IMR-90 (cell line): Measurements from ENCODE around the gene SLC35F3. TPM values are rescaled to one million over a fixed set of nuclear protein-coding genes. Genes with fewer than 3 reads are reported as not detected.

ENCODE experiments used
- ATAC-seq: fragments of 200-7000 bp; cut with Tn5 transposase; 2 replicates; pipeline ENCODE4 v1.9.1; 2020; ENCODE audit warnings: low read depth, mild to moderate bottlenecking, moderate library complexity
- BruUV-seq: library from RNA; stranded (reverse); fragments of 400-500 nt; replicated peaks from 2 replicates; lab custom pipeline; 2021; lab: Mats Ljungman, UMichigan
- CTCF ChIA-PET: fragments of 300-600 bp; formaldehyde crosslinking; extraction: SDS; loops from one replicate; lab custom pipeline; 2021; ENCODE audit warnings: antibody characterized with exemption; lab: Yijun Ruan, JAX
- POLR2A ChIA-PET: fragments of 300-600 bp; sonication (Branson Sonifier 250); formaldehyde crosslinking; loops from one replicate; lab custom pipeline; 2022; ENCODE audit warnings: antibody characterized with exemption; ENCODE audit not compliant: unreplicated experiment; lab: Charles Lee
- DNase-seq: peaks from one replicate; pipeline ENCODE4 v3.0.0; 2013
- H2AFZ ChIP-seq: replicated peaks from 2 replicates; pipeline ENCODE3; 2013; ENCODE audit warnings: low read length, mild to moderate bottlenecking; ENCODE audit not compliant: poor library complexity
- H2AK5ac ChIP-seq: 2 replicates; pipeline ENCODE4 v1.6.1; 2013; ENCODE audit warnings: low read depth, low read length, inconsistent platforms
- H2AK9ac ChIP-seq: replicated peaks from 2 replicates; pipeline ENCODE3; 2013; ENCODE audit warnings: mild to moderate bottlenecking, low read depth, low read length, moderate library complexity; ENCODE audit not compliant: poor library complexity
- H2BK120ac ChIP-seq: 2 replicates; pipeline ENCODE4 v1.6.1; 2013; ENCODE audit warnings: low read depth, low read length, inconsistent platforms
- H2BK15ac ChIP-seq: 3 replicates; pipeline ENCODE4 v1.6.1; 2013; ENCODE audit warnings: low read depth, low read length, inconsistent platforms
- H2BK20ac ChIP-seq: 2 replicates; pipeline ENCODE4 v1.6.1; 2013; ENCODE audit warnings: low read depth, mild to moderate bottlenecking, inconsistent platforms, low read length, moderate library complexity
- H2BK5ac ChIP-seq: 2 replicates; pipeline ENCODE4 v1.6.1; 2013; ENCODE audit warnings: mild to moderate bottlenecking, low read depth, low read length, inconsistent platforms; ENCODE audit not compliant: poor library complexity, severe bottlenecking
- H3K14ac ChIP-seq: replicated peaks from 2 replicates; pipeline ENCODE4 v1.6.1; 2013; ENCODE audit warnings: low read depth, low read length, inconsistent platforms
- H3K18ac ChIP-seq: 2 replicates; pipeline ENCODE4 v1.6.1; 2013; ENCODE audit warnings: low read depth, low read length, control low read depth
- H3K23ac ChIP-seq: 2 replicates; pipeline ENCODE4 v1.6.1; 2013; ENCODE audit warnings: low read depth, low read length, inconsistent platforms
- H3K27ac ChIP-seq: 2 replicates; pipeline ENCODE4 v1.5.1; 2013; ENCODE audit warnings: mild to moderate bottlenecking, control low read depth, low read length; ENCODE audit not compliant: insufficient read depth
- H3K27me3 ChIP-seq: 2 replicates; pipeline ENCODE4 v1.6.1; 2013; ENCODE audit warnings: low read length; ENCODE audit not compliant: control insufficient read depth, insufficient read depth
- H3K36me3 ChIP-seq: 2 replicates; pipeline ENCODE4 v1.6.1; 2013; ENCODE audit warnings: low read length, mixed read lengths; ENCODE audit not compliant: control insufficient read depth, insufficient read depth
- H3K4ac ChIP-seq: 2 replicates; pipeline ENCODE4 v1.6.1; 2013; ENCODE audit warnings: low read depth, low read length, inconsistent platforms
- H3K4me1 ChIP-seq: 2 replicates; pipeline ENCODE4 v1.6.1; 2013; ENCODE audit warnings: low read length, mixed read lengths; ENCODE audit not compliant: control insufficient read depth, insufficient read depth
- H3K4me2 ChIP-seq: 2 replicates; pipeline ENCODE4 v1.6.1; 2013; ENCODE audit warnings: low read depth, mild to moderate bottlenecking, control low read depth, low read length, moderate library complexity
- H3K4me3 ChIP-seq: 2 replicates; pipeline ENCODE4 v1.5.1; 2013; ENCODE audit warnings: low read depth, mild to moderate bottlenecking, control low read depth, low read length, moderate library complexity; ENCODE audit not compliant: insufficient read depth
- H3K56ac ChIP-seq: 2 replicates; pipeline ENCODE4 v1.6.1; 2013; ENCODE audit warnings: low read length, inconsistent platforms; ENCODE audit not compliant: insufficient read depth; ENCODE audit errors: extremely low read depth
- H3K79me1 ChIP-seq, 2 experiments: 2 replicates each; pipeline ENCODE4 v1.6.1; 2013; ENCODE audit warnings: low read length in 2 of 2, inconsistent platforms in 1 of 2, low read depth in 1 of 2
- H3K9ac ChIP-seq: 2 replicates; pipeline ENCODE4 v1.6.1; 2013; ENCODE audit warnings: low read depth, low read length, control low read depth
- H3K9me1 ChIP-seq: 2 replicates; pipeline ENCODE4 v1.6.1; 2013; ENCODE audit warnings: low read length, inconsistent platforms; ENCODE audit not compliant: insufficient read depth
- H3K9me3 ChIP-seq: 2 replicates; pipeline ENCODE4 v1.6.1; 2013; ENCODE audit warnings: low read length; ENCODE audit not compliant: control insufficient read depth, insufficient read depth
- H4K20me1 ChIP-seq: 2 replicates; pipeline ENCODE4 v1.6.1; 2013; ENCODE audit warnings: low read length, inconsistent platforms; ENCODE audit not compliant: insufficient read depth
- H4K5ac ChIP-seq: 2 replicates; pipeline ENCODE4 v1.6.1; 2013; ENCODE audit warnings: mild to moderate bottlenecking, low read depth, low read length, control low read depth
- H4K8ac ChIP-seq, 2 experiments: 2 replicates each; pipeline ENCODE4 v1.6.1; 2013; ENCODE audit warnings: low read depth in 2 of 2, low read length in 2 of 2, control low read depth in 1 of 2, inconsistent platforms in 1 of 2
- H4K91ac ChIP-seq: 2 replicates; pipeline ENCODE4 v1.6.1; 2013; ENCODE audit warnings: low read depth, low read length, inconsistent platforms; ENCODE audit not compliant: insufficient read depth
- CHD1 ChIP-seq: IDR thresholded peaks from 2 replicates; pipeline ENCODE4 v1.6.1; 2012; ENCODE audit warnings: low read depth, low read length, improper control_type of control experiment
- POLR2A ChIP-seq: IDR thresholded peaks from 2 replicates; pipeline ENCODE4 v1.6.1; 2012; ENCODE audit warnings: mild to moderate bottlenecking, low read depth, low read length
- USF2 ChIP-seq: fragments of 150-350 bp; IDR thresholded peaks from 2 replicates; pipeline ENCODE4 v1.6.1; 2017; ENCODE audit warnings: mild to moderate bottlenecking, antibody characterized with exemption, low read length, low read depth
- WGBS, 2 experiments: methylation state at CpG; one replicate each; pipeline versions ENCODE4 v1.1.5 to v1.1.7; 2013; ENCODE audit warnings: missing lambda C conversion rate in 2 of 2; ENCODE audit not compliant: insufficient read length in 1 of 2; ENCODE audit errors: extremely low coverage in 2 of 2; 5-methylcytosine and 5-hydroxymethylcytosine counted together
- dilution Hi-C: fragments of 300-500 bp; cut with HindIII; formaldehyde crosslinking; loops from one replicate; pipeline ENCODE4 v1.14.3; 2018; ENCODE audit warnings: low sequenced_read_pairs; ENCODE audit not compliant: unreplicated experiment
- in situ Hi-C: fragments of 300-500 bp; cut with MboI; formaldehyde crosslinking; loops from 3 replicates; pipeline ENCODE4 v1.14.3; 2019; ENCODE audit warnings: low sequenced_read_pairs, inconsistent platforms, mixed read lengths
- intact Hi-C: fragments of 100-400 bp; cut with micrococcal nuclease; formaldehyde crosslinking; loops from 2 replicates; pipeline ENCODE4 v1.10.0; 2022
- polyA plus RNA-seq, 3 experiments: library from polyadenylated mRNA; depleted of rRNA; stranded (reverse); fragments of >200 nt; gene quantifications; 2 replicates each; pipeline ENCODE4 v1.2.3, GENCODE V29; 2012; ENCODE audit warnings: low replicate concordance in 1 of 3
- total RNA-seq: library from RNA; depleted of rRNA; stranded (reverse); fragments of >200 nt; gene quantifications from 2 replicates; pipeline ENCODE4 v1.2.3, GENCODE V29; 2012
- TF ChIP-seq, protein P1 (sequence below): fragments of 150-350 bp; IDR thresholded peaks from 2 replicates; pipeline ENCODE4 v1.6.1; 2016; ENCODE audit warnings: low read depth, mild to moderate bottlenecking, low read length, moderate library complexity, borderline replicate concordance

SLC35F3 gene
- total and polyA plus RNA-seq, 2 of the 4 experiments (the other 2 are of a cell fraction), result under 0.01 to 0.17 TPM

GRCh38 chr1:233939451-233939850, 35.0 kb downstream of the SLC35F3 start:
- Histone ChIP-seq H2BK120ac (no peak overlapping the region), H2BK15ac (no peak overlapping the region), H3K4me2 (no peak overlapping the region), H3K4me3 (no peak overlapping the region), H4K5ac (no peak overlapping the region), H2AFZ (no peak overlapping the region), H4K91ac (no peak overlapping the region), H3K56ac (no peak overlapping the region), H3K4ac (no peak overlapping the region), H3K27ac (no peak overlapping the region), H3K9me1 (no peaks in the 10 kb centered on the region), H3K79me1 (no peaks in the 10 kb centered on the region), H2BK5ac (no peak overlapping the region), H4K8ac (no peak overlapping the region), H3K18ac (no peak overlapping the region), H3K9ac (no peak overlapping the region), H3K4me1 (no peaks in the 10 kb centered on the region), H2AK9ac (no peak overlapping the region), H3K23ac (no peak overlapping the region), H4K20me1 (no peaks in the 10 kb centered on the region), H3K36me3 (no peaks in the 10 kb centered on the region), H2AK5ac (no peak overlapping the region), H3K27me3 (no peaks in the 10 kb centered on the region), H3K14ac (no peak overlapping the region), H3K9me3 (peaks cover 7% of the 10 kb centered on the region; the same call in 1 of the 2 replicates), H2BK20ac (no peak overlapping the region)
- intact Hi-C loops (no loop called here), in situ Hi-C loops (no loop called here), dilution Hi-C loops (no loop called here)
- no peak for DNase-seq
- ChIA-PET CTCF (no interaction called here), POLR2A (no interaction called here)
- ATAC-seq, result no peak
- WGBS, 2 experiments, result no CpG with 5 or more reads among the region's 5 CpGs
- TF ChIP-seq USF2 (no peak), POLR2A (no peak), CHD1 (no peak)
- TF ChIP-seq, protein P1, sequence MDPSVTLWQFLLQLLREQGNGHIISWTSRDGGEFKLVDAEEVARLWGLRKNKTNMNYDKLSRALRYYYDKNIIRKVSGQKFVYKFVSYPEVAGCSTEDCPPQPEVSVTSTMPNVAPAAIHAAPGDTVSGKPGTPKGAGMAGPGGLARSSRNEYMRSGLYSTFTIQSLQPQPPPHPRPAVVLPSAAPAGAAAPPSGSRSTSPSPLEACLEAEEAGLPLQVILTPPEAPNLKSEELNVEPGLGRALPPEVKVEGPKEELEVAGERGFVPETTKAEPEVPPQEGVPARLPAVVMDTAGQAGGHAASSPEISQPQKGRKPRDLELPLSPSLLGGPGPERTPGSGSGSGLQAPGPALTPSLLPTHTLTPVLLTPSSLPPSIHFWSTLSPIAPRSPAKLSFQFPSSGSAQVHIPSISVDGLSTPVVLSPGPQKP, result no peak
- no TSS peak for BruUV-seq
